Ovary (tissue), 9 donors: ENCODE results near the gene TMIE. TPM values are rescaled to one million over a fixed set of nuclear protein-coding genes. Genes with fewer than 3 reads are reported as not detected.

Source experiments
- DNase-seq, 5 donors: peaks; one replicate each; pipeline ENCODE4 v3.0.0-alpha.2; 2019 to 2020
- H3K27ac ChIP-seq, 2 donors: fragments of 200-600 bp; one replicate each; pipeline versions ENCODE4 v1.5.1 to v1.8.0; 2019 to 2022
- H3K27me3 ChIP-seq: fragments of 200-600 bp; one replicate; pipeline ENCODE4 v1.8.0; 2022
- H3K36me3 ChIP-seq: fragments of 200-600 bp; sonication (generic); one replicate; pipeline ENCODE4 v1.5.1; 2019
- H3K4me1 ChIP-seq: one replicate; pipeline ENCODE4 v1.8.1; 2013; ENCODE audit warnings: mild to moderate bottlenecking, moderate library complexity; ENCODE audit not compliant: insufficient read depth
- H3K4me3 ChIP-seq: fragments of 200-600 bp; sonication (generic); one replicate; pipeline ENCODE4 v1.5.1; 2017
- H3K9me3 ChIP-seq, 2 donors: fragments of 200-600 bp in 1 of 2; sonication (generic) in 1 of 2; one replicate each; pipeline versions ENCODE4 v1.5.1 to v1.8.1; 2013 to 2019; ENCODE audit warnings: mild to moderate bottlenecking in 1 of 2, moderate library complexity in 1 of 2
- CTCF ChIP-seq, 3 donors: fragments of 450-650 bp in 2 of 3; fragments of 200-600 bp in 1 of 3; IDR thresholded peaks; one replicate each; pipeline versions ENCODE4 v1.5.1 to v1.8.0; 2016 to 2022; ENCODE audit warnings: antibody characterized with exemption in 3 of 3, mild to moderate bottlenecking in 1 of 3
- EP300 ChIP-seq: sonication (generic); formaldehyde crosslinking; IDR thresholded peaks from one replicate; pipeline ENCODE4 v1.6.1; 2017; ENCODE audit warnings: antibody characterized with exemption
- POLR2A ChIP-seq: fragments of 450-650 bp; IDR thresholded peaks from one replicate; pipeline ENCODE4 v1.6.1; 2017; ENCODE audit warnings: antibody characterized with exemption, mild to moderate bottlenecking, moderate library complexity
- WGBS, 3 donors: extraction: QIAGEN DNeasy Blood & Tissue Kit in 1 of 3; methylation state at CpG; one replicate each; pipeline versions ENCODE4 v1.1.5 to v1.1.7; 2013 to 2017; 5-methylcytosine and 5-hydroxymethylcytosine counted together
- intact Hi-C, 4 donors: fragments of 100-400 bp; cut with DNase I; formaldehyde crosslinking; loops; one replicate each; pipeline versions ENCODE4 v1.11.0 to v1.15.1; 2022 to 2023
- polyA plus RNA-seq, 2 donors: library from polyadenylated mRNA; stranded (reverse); fragments of 200-250 nt in 1 of 2; fragments of 350-450 nt in 1 of 2; fragmentation: Illumina TruSeq in 1 of 2; extraction: RNeasy Lipid Tissue Mini Kit (QIAGEN cat#74804) in 1 of 2; gene quantifications; one replicate each; pipeline ENCODE4 v1.2.3, GENCODE V29; 2013 to 2014
- total RNA-seq, 7 donors: library from RNA; depleted of rRNA in 2 of 7; stranded (reverse); fragments of >200 nt in 2 of 7; fragmentation: NEBNext Ultra II Directional in 3 of 7; extraction: Animal tissue kit (Norgen Biotek cat#: 25700) in 3 of 7; gene quantifications; one replicate each; pipeline versions ENCODE4 v1.1.0 to v1.2.4, GENCODE V29; 2016 to 2023
- donor health status: DM: no; HTN: no; CAD: no; lungs with moderate emphysema.
- donor health status: DM: no; HTN: no; CAD: no.
- donor health status: Bipolar disorder and iron deficiency.
- donor health status: DM: yes; HTN: yes; CAD: no.
- donor health status: DM: no; HTN: no; CAD: no.
- donor health status: DM: yes; HTN: yes; CAD: no.

Gene TMIE
- total and polyA plus RNA-seq, 9 donors: 0.40 to 2.4 (median 1.0) TPM; not detected in 1

- H3K4me3 ChIP-seq: no peak overlapping the region
- H3K4me1 ChIP-seq: peaks cover 7% of the 10 kb centered on the region
- no peaks in the 10 kb centered on the region for H3K9me3 ChIP-seq
- WGBS, 3 donors: 71 to 78% (median 77%) methylated on average over 9 of the region's 9 CpGs
- peak in 1 of 5 donors; percentile 4 for DNase-seq
- TF ChIP-seq EP300 (no peak), CTCF (IDR thresholded peaks at IDR 0.05) (no peak), POLR2A (no peak)
- no peaks in the 10 kb centered on the region for H3K36me3 ChIP-seq
- H3K27me3 ChIP-seq: no peaks in the 10 kb centered on the region
- no peak overlapping the region for H3K27ac ChIP-seq
- intact Hi-C loops: no loop called here
Observed at GRCh38 chr3:46665763-46666452, 35.3 kb upstream of the TMIE start.

- no peak overlapping the region for H3K27ac ChIP-seq
- peak in 2 of 5 donors; percentile 5 to 25 for DNase-seq
- 69 to 81% (median 71%) methylated on average over 7 of the region's 7 CpGs for WGBS, 3 donors
Observed at GRCh38 chr3:46666453-46666845, 34.7 kb upstream of the TMIE start.

GRCh38 chr3:46667061-46667621 lies 34.1 kb upstream of the TMIE start:
- no peaks in the 10 kb centered on the region for H3K36me3 ChIP-seq
- peak in 2 of 5 donors; percentile 7 to 29 for DNase-seq
- H3K4me3 ChIP-seq: no peak overlapping the region
- TF ChIP-seq POLR2A (no peak), CTCF (IDR thresholded peaks at IDR 0.05) (no peak), EP300 (no peak)
- WGBS, 3 donors: 81 to 91% (median 85%) methylated on average over 8 of the region's 8 CpGs
- H3K27ac ChIP-seq: no peak overlapping the region
- intact Hi-C loops: no loop called here
- no peaks in the 10 kb centered on the region for H3K27me3 ChIP-seq
- H3K4me1 ChIP-seq: peaks cover 7% of the 10 kb centered on the region
- H3K9me3 ChIP-seq: no peaks in the 10 kb centered on the region

More at GRCh38 chr3:46666453-46666845, 34.7 kb upstream of the TMIE start:
- TF ChIP-seq EP300 (no peak), POLR2A (no peak), CTCF (IDR thresholded peaks at IDR 0.05) (no peak)
- Histone ChIP-seq H3K4me1 (peaks cover 7% of the 10 kb centered on the region), H3K36me3 (no peaks in the 10 kb centered on the region), H3K27me3 (no peaks in the 10 kb centered on the region), H3K9me3 (no peaks in the 10 kb centered on the region), H3K4me3 (no peak overlapping the region)
- intact Hi-C loops: no loop called here

GRCh38 chr3:46667657-46668056 lies 33.5 kb upstream of the TMIE start:
- peak in 3 of 5 donors; percentile 6 to 23 (median 6) for DNase-seq
- intact Hi-C loops: no loop called here
- 92 to 94% (median 94%) methylated on average over 9 of the region's 9 CpGs for WGBS, 3 donors
- no peaks in the 10 kb centered on the region for H3K36me3 ChIP-seq
- no peak overlapping the region for H3K27ac ChIP-seq
- H3K27me3 ChIP-seq: no peaks in the 10 kb centered on the region
- no peak overlapping the region for H3K4me3 ChIP-seq
- no peak for TF ChIP-seq EP300
- TF ChIP-seq CTCF (IDR thresholded peaks at IDR 0.05): no peak
- no peak for TF ChIP-seq POLR2A
- H3K4me1 ChIP-seq: peaks cover 7% of the 10 kb centered on the region
- H3K9me3 ChIP-seq: no peaks in the 10 kb centered on the region
